GM12878 (cell line): ENCODE measurements around the gene DNPEP. TPM values are rescaled to one million over a fixed set of nuclear protein-coding genes. Genes with fewer than 3 reads are reported as not detected.

Experiments used
- ATAC-seq: fragments of 200-7000 bp; cut with Tn5 transposase; 3 replicates; pipeline ENCODE4 v1.9.1; 2020; ENCODE audit warnings: mild to moderate bottlenecking, moderate library complexity
- BruUV-seq: library from RNA; stranded (reverse); fragments of 400-500 nt; replicated peaks from 2 replicates; lab custom pipeline; 2021; lab: Mats Ljungman, UMichigan
- CTCF ChIA-PET: fragments of 300-600 bp; sonication (Branson Sonifier 250); formaldehyde crosslinking; extraction: SDS; loops from one replicate; lab custom pipeline; 2021; ENCODE audit warnings: inconsistent platforms; lab: Yijun Ruan, JAX
- POLR2A ChIA-PET: fragments of 350-600 bp; formaldehyde crosslinking; extraction: SDS; loops from one replicate; lab custom pipeline; 2021; ENCODE audit warnings: inconsistent platforms; lab: Charles Lee
- RAD21 ChIA-PET: fragments of 300-600 bp; sonication (Branson Sonifier 250); formaldehyde crosslinking; loops from one replicate; lab custom pipeline; 2023; ENCODE audit warnings: antibody characterized with exemption; ENCODE audit not compliant: unreplicated experiment; lab: Charles Lee
- SMC1A ChIA-PET: fragments of 300-600 bp; sonication (Branson Sonifier 250); formaldehyde crosslinking; loops from one replicate; lab custom pipeline; 2023; ENCODE audit not compliant: unreplicated experiment, uncharacterized antibody; lab: Charles Lee
- DNase-seq: peaks from one replicate; pipeline ENCODE4 v3.0.0-alpha.2; 2011; ENCODE audit warnings: low read depth, low spot score
- FAIRE-seq: peaks from 3 replicates; lab custom pipeline; 2011; peaks lifted over from hg19 to GRCh38; lab: Jason Lieb, UNC
- H2AFZ ChIP-seq: 2 replicates; pipeline ENCODE4 v1.6.0; 2011; ENCODE audit warnings: low read depth, low read length, control low read depth; ENCODE audit not compliant: control insufficient read depth
- H3K27ac ChIP-seq: 2 replicates; pipeline ENCODE4 v1.5.1; 2011; ENCODE audit warnings: control low read depth; ENCODE audit not compliant: control insufficient read depth, insufficient read depth
- H3K27me3 ChIP-seq, 2 experiments: replicated peaks in 1 of 2; 2 replicates each; pipeline versions ENCODE4 v1.6.0 to v1.6.1; 2011; ENCODE audit warnings: low read length in 1 of 2; ENCODE audit not compliant: control insufficient read depth in 2 of 2, insufficient read depth in 2 of 2
- H3K36me3 ChIP-seq, 2 experiments: 2 replicates each; pipeline ENCODE4 v1.5.1; 2011; ENCODE audit warnings: low read length in 1 of 2; ENCODE audit not compliant: control insufficient read depth in 2 of 2, insufficient read depth in 2 of 2
- H3K4me1 ChIP-seq: 2 replicates; pipeline ENCODE4 v1.6.1; 2011; ENCODE audit warnings: mild to moderate bottlenecking, low read length, moderate library complexity, mixed read lengths; ENCODE audit not compliant: control insufficient read depth, insufficient read depth
- H3K4me2 ChIP-seq: 2 replicates; pipeline ENCODE4 v1.6.0; 2011; ENCODE audit warnings: control low read depth; ENCODE audit not compliant: control insufficient read depth, insufficient read depth
- H3K4me3 ChIP-seq: fragments of 200-600 bp; sonication (generic); 2 replicates; pipeline ENCODE4 v1.5.1; 2016
- H3K79me2 ChIP-seq: 2 replicates; pipeline ENCODE4 v1.6.0; 2011; ENCODE audit warnings: low read length; ENCODE audit not compliant: control insufficient read depth, insufficient read depth
- H3K9ac ChIP-seq: 2 replicates; pipeline ENCODE4 v1.8.0; 2011; ENCODE audit warnings: low read length, control low read depth, mixed read lengths; ENCODE audit not compliant: control insufficient read depth, insufficient read depth
- H3K9me3 ChIP-seq: replicated peaks from 3 replicates; pipeline ENCODE4 v1.5.1; 2011; ENCODE audit warnings: mild to moderate bottlenecking, low read length; ENCODE audit not compliant: control insufficient read depth, insufficient read depth
- H4K20me1 ChIP-seq: 2 replicates; pipeline ENCODE4 v1.6.0; 2011; ENCODE audit not compliant: control insufficient read depth, insufficient read depth
- ASH2L ChIP-seq: fragments of 300-600, 200-600 bp; sonication (generic); IDR thresholded peaks from 2 replicates; pipeline ENCODE4 v1.6.1; 2017; ENCODE audit warnings: low read depth, mild to moderate bottlenecking, borderline replicate concordance
- CBX3 ChIP-seq: fragments of 200-600 bp; sonication (generic); IDR thresholded peaks from 2 replicates; pipeline ENCODE4 v1.6.1; 2016; ENCODE audit warnings: low read depth, borderline replicate concordance
- DPF2 ChIP-seq: fragments of 450-650 bp; IDR thresholded peaks from 2 replicates; pipeline ENCODE4 v1.6.1; 2017; ENCODE audit warnings: mild to moderate bottlenecking
- HDGF ChIP-seq: fragments of 450-650 bp; IDR thresholded peaks from 2 replicates; pipeline ENCODE4 v1.6.1; 2016; ENCODE audit warnings: antibody characterized with exemption
- IKZF1 ChIP-seq: fragments of 450-650 bp; conservative IDR thresholded peaks from 2 replicates; pipeline ENCODE4 v1.6.1; 2017; ENCODE audit warnings: antibody characterized with exemption, mild to moderate bottlenecking
- MEF2A ChIP-seq: IDR thresholded peaks from 2 replicates; pipeline ENCODE4 v1.6.1; 2011; ENCODE audit warnings: low read depth, mild to moderate bottlenecking, low read length, moderate library complexity; ENCODE audit not compliant: insufficient read depth
- MXI1 ChIP-seq: fragments of 150-350 bp; IDR thresholded peaks from 2 replicates; pipeline ENCODE4 v1.6.1; 2011; ENCODE audit warnings: low read depth, mild to moderate bottlenecking, inconsistent platforms, low read length, improper control_type of control experiment
- NRF1 ChIP-seq: conservative IDR thresholded peaks from 2 replicates; pipeline ENCODE4 v1.6.1; 2011; ENCODE audit warnings: mild to moderate bottlenecking, low read depth, low read length, improper control_type of control experiment
- POLR2AphosphoS2 ChIP-seq: IDR thresholded peaks from 2 replicates; pipeline ENCODE4 v1.6.1; 2011; ENCODE audit warnings: low read depth, mild to moderate bottlenecking, low read length, improper control_type of control experiment, moderate library complexity
- RBBP5 ChIP-seq: fragments of 200-600 bp; sonication (generic); conservative IDR thresholded peaks from 2 replicates; pipeline ENCODE4 v1.6.1; 2016
- RFX5 ChIP-seq: IDR thresholded peaks from 2 replicates; pipeline ENCODE4 v1.6.1; 2011; ENCODE audit warnings: low read depth, low read length, improper control_type of control experiment
- SMARCA5 ChIP-seq: fragments of 450-650 bp; IDR thresholded peaks from 2 replicates; pipeline ENCODE4 v1.6.1; 2017; ENCODE audit warnings: mild to moderate bottlenecking
- TCF12 ChIP-seq: IDR thresholded peaks from 2 replicates; pipeline ENCODE4 v1.6.1; 2011; ENCODE audit warnings: low read depth, mild to moderate bottlenecking, low read length
- WRNIP1 ChIP-seq: IDR thresholded peaks from 2 replicates; pipeline ENCODE4 v1.6.1; 2011; ENCODE audit warnings: low read depth, low read length, improper control_type of control experiment, borderline replicate concordance
- YY1 ChIP-seq: IDR thresholded peaks from 2 replicates; pipeline ENCODE4 v1.6.1; 2011; ENCODE audit warnings: low read depth, mild to moderate bottlenecking, low read length
- ZNF622 ChIP-seq: fragments of 450-650 bp; IDR thresholded peaks from 2 replicates; pipeline ENCODE4 v1.6.1; 2017; ENCODE audit warnings: mild to moderate bottlenecking, inconsistent platforms
- WGBS: methylation state at CpG from one replicate; pipeline ENCODE4 v1.1.6; 2016; ENCODE audit warnings: low lambda C conversion rate; ENCODE audit not compliant: insufficient replicate concordance, insufficient coverage; ENCODE audit errors: missing lambda C conversion rate; 5-methylcytosine and 5-hydroxymethylcytosine counted together
- in situ Hi-C: fragments of 300-500 bp; cut with MboI; formaldehyde crosslinking; loops from 9 replicates; pipeline ENCODE4 v1.14.3; 2018; ENCODE audit warnings: mixed read lengths
- intact Hi-C: fragments of 100-400 bp; cut with micrococcal nuclease; formaldehyde crosslinking; loops from one replicate; pipeline ENCODE4 v1.14.2; 2022; ENCODE audit not compliant: unreplicated experiment
- polyA plus RNA-seq, 11 experiments: library from polyadenylated mRNA; depleted of rRNA in 4 of 11; unstranded in 6 of 11; stranded (reverse) in 5 of 11; fragments of >200 nt; fragmentation: Nextera tagmentation in 4 of 11; fragmentation: Illumina TruSeq in 1 of 11; extraction: Ambion mirVana in 4 of 11; extraction: Trizol in 1 of 11; gene quantifications; 1 replicate in 1 of 11; 2 replicates in 10 of 11; pipeline versions ENCODE4 v1.2.1 to v1.2.3, GENCODE V29; 2011 to 2016; ENCODE audit warnings: inconsistent platforms in 2 of 11, missing spikeins in 2 of 11, low read depth in 1 of 11
- total RNA-seq, 4 experiments: library from RNA; depleted of rRNA in 3 of 4; stranded (reverse); fragments of >200 nt in 3 of 4; fragmentation: Illumina TruSeq in 1 of 4; extraction: Trizol in 1 of 4; gene quantifications; 2 replicates each; pipeline versions ENCODE4 v1.2.1 to v1.2.3, GENCODE V29; 2013 to 2021
- TF ChIP-seq, protein P1 (sequence below): fragments of 450-650 bp; IDR thresholded peaks from 2 replicates; pipeline ENCODE4 v1.6.1; 2017; ENCODE audit warnings: antibody characterized with exemption, mild to moderate bottlenecking, moderate library complexity
- TF ChIP-seq, protein P2 (sequence below), 3 experiments: IDR thresholded peaks in 2 of 3; conservative IDR thresholded peaks in 1 of 3; 2 replicates each; pipeline ENCODE4 v1.5.1; 2011; ENCODE audit warnings: low read depth in 3 of 3, low read length in 3 of 3, mild to moderate bottlenecking in 3 of 3, control low read depth in 2 of 3, moderate library complexity in 2 of 3, inconsistent platforms in 1 of 3, mixed read lengths in 1 of 3; ENCODE audit not compliant: control insufficient read depth in 2 of 3, insufficient read depth in 1 of 3; ENCODE audit errors: extremely low read depth in 1 of 3
- TF ChIP-seq, protein P3 (sequence below): fragments of 450-650 bp; IDR thresholded peaks from 2 replicates; pipeline ENCODE4 v1.6.1; 2018; ENCODE audit warnings: mild to moderate bottlenecking, low read depth, moderate library complexity; ENCODE audit not compliant: partially characterized antibody

The DNPEP gene
- total and polyA plus RNA-seq, 10 of the 15 experiments (the other 5 are each of a cell fraction or from before 2014, with no cell fraction given): 33.1 to 82.0 (median 64.1) TPM

DNA sequence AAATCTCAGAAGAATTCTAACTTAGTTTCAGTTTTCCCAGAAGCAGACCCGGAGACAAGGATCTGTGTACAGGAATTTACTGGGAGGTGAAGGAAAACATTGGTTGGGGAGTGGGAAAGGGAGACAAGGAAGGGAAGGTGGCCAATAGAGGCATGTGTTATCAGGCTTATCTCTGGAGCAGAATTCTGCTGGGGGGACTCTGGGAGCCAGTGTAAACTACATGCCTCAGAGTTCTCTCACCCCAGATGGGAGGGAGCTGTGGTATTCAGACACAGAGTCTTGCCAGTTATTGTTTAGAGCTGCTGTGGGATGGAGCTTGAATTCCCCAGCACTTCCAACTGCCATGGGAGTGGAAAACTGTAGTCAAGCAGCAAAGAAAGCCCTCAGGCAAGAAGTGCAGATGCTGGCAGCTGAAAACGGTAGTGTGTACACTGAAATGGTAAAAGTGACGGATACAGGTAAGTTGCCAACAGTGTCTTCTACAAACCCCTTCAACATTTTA lies 19.0 kb downstream of the DNPEP start:
- no TSS peak for BruUV-seq
- RAD21 ChIA-PET: no interaction called here
- in situ Hi-C loops (no loop called here), intact Hi-C loops (no loop called here)
- Histone ChIP-seq H3K4me2 (no peak overlapping the region), H3K4me1 (no peaks in the 10 kb centered on the region), H2AFZ (no peak overlapping the region), H3K27me3 (no peaks in the 10 kb centered on the region), H3K27ac (no peak overlapping the region), H3K9me3 (no peaks in the 10 kb centered on the region), H3K36me3 (no peaks in the 10 kb centered on the region; a peak in 1 of 4 replicates), H3K79me2 (no peaks in the 10 kb centered on the region), H3K4me3 (no peak overlapping the region), H3K9ac (no peak overlapping the region), H4K20me1 (no peaks in the 10 kb centered on the region)
- 98% methylated on average over 3 of the region's 3 CpGs for WGBS
- FAIRE-seq (peak; percentile 7), DNase-seq (no peak), ATAC-seq (no peak)
- SMC1A ChIA-PET: no interaction called here
- POLR2A ChIA-PET: no interaction called here
- TF ChIP-seq NRF1: no peak
- TF ChIP-seq MEF2A: no peak
- TF ChIP-seq TCF12: no peak
- no peak for TF ChIP-seq CBX3
- no peak for TF ChIP-seq POLR2AphosphoS2
- no peak for TF ChIP-seq WRNIP1
- TF ChIP-seq, protein P1, sequence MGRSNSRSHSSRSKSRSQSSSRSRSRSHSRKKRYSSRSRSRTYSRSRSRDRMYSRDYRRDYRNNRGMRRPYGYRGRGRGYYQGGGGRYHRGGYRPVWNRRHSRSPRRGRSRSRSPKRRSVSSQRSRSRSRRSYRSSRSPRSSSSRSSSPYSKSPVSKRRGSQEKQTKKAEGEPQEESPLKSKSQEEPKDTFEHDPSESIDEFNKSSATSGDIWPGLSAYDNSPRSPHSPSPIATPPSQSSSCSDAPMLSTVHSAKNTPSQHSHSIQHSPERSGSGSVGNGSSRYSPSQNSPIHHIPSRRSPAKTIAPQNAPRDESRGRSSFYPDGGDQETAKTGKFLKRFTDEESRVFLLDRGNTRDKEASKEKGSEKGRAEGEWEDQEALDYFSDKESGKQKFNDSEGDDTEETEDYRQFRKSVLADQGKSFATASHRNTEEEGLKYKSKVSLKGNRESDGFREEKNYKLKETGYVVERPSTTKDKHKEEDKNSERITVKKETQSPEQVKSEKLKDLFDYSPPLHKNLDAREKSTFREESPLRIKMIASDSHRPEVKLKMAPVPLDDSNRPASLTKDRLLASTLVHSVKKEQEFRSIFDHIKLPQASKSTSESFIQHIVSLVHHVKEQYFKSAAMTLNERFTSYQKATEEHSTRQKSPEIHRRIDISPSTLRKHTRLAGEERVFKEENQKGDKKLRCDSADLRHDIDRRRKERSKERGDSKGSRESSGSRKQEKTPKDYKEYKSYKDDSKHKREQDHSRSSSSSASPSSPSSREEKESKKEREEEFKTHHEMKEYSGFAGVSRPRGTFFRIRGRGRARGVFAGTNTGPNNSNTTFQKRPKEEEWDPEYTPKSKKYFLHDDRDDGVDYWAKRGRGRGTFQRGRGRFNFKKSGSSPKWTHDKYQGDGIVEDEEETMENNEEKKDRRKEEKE: no peak
- no peak for TF ChIP-seq ZNF622
- TF ChIP-seq HDGF: no peak
- no peak for TF ChIP-seq RBBP5
- no peak for TF ChIP-seq IKZF1
- TF ChIP-seq SMARCA5: no peak
- TF ChIP-seq ASH2L: no peak
- TF ChIP-seq, protein P2, sequence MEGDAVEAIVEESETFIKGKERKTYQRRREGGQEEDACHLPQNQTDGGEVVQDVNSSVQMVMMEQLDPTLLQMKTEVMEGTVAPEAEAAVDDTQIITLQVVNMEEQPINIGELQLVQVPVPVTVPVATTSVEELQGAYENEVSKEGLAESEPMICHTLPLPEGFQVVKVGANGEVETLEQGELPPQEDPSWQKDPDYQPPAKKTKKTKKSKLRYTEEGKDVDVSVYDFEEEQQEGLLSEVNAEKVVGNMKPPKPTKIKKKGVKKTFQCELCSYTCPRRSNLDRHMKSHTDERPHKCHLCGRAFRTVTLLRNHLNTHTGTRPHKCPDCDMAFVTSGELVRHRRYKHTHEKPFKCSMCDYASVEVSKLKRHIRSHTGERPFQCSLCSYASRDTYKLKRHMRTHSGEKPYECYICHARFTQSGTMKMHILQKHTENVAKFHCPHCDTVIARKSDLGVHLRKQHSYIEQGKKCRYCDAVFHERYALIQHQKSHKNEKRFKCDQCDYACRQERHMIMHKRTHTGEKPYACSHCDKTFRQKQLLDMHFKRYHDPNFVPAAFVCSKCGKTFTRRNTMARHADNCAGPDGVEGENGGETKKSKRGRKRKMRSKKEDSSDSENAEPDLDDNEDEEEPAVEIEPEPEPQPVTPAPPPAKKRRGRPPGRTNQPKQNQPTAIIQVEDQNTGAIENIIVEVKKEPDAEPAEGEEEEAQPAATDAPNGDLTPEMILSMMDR (IDR thresholded peaks at IDR 0.05 in 2 of 3, conservative IDR thresholded peaks at IDR 0.05 in 1 of 3; ENCODE audit: control insufficient read depth in 2 of 3, extremely low read depth in 1 of 3, insufficient read depth in 1 of 3, low read depth in 3 of 3, low read length in 3 of 3): no peak
- no peak for TF ChIP-seq RFX5
- TF ChIP-seq, protein P3, sequence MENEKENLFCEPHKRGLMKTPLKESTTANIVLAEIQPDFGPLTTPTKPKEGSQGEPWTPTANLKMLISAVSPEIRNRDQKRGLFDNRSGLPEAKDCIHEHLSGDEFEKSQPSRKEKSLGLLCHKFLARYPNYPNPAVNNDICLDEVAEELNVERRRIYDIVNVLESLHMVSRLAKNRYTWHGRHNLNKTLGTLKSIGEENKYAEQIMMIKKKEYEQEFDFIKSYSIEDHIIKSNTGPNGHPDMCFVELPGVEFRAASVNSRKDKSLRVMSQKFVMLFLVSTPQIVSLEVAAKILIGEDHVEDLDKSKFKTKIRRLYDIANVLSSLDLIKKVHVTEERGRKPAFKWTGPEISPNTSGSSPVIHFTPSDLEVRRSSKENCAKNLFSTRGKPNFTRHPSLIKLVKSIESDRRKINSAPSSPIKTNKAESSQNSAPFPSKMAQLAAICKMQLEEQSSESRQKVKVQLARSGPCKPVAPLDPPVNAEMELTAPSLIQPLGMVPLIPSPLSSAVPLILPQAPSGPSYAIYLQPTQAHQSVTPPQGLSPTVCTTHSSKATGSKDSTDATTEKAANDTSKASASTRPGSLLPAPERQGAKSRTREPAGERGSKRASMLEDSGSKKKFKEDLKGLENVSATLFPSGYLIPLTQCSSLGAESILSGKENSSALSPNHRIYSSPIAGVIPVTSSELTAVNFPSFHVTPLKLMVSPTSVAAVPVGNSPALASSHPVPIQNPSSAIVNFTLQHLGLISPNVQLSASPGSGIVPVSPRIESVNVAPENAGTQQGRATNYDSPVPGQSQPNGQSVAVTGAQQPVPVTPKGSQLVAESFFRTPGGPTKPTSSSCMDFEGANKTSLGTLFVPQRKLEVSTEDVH: no peak
- TF ChIP-seq MXI1: no peak
- no peak for TF ChIP-seq YY1
- TF ChIP-seq DPF2: no peak
- CTCF ChIA-PET: interaction anchor here (0.6 to 0.7 kb wide), 3 partner anchors 17 to 273 kb away, joined by 3 to 4 read pairs (median 3); no protein-coding TSS in a partner anchor
